GM19395 (cell line): ENCODE results near the gene RPS23.
A peak's percentile ranks its signal among the peaks of the same experiment; 100 is the strongest.
"Not testable (repeated sequence)": the region's sequence is repeated elsewhere in the genome, so short reads cannot be mapped to it uniquely, and the experiment has no call there.

Experiments
- ATAC-seq: cut with Tn5 transposase; IDR thresholded peaks from one replicate; pipeline ENCODE4 v1.9.1; 2021; ENCODE audit warnings: mild to moderate bottlenecking, moderate library complexity; ENCODE audit not compliant: unreplicated experiment

RPS23 gene

DNA sequence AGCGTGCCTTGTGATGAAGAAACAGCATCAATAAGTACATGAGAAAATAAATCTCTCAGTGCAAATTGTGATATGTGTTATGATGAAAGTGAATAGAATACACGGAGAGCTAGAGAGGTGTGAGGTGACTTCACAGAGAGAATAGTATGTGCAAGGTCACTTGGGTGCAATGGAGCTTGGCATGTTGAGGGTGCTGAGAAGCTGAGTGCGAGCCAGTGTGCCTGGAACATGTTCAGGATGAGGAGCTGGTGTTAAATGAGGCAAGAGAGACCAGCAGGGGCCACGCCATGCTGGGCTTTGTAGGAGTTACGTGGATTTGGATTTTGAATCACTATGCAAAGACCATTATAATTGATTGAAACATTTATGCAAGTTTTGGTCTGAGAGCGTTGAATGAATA, 12.8 kb upstream of the RPS23 start:
- no peak for ATAC-seq

DNA sequence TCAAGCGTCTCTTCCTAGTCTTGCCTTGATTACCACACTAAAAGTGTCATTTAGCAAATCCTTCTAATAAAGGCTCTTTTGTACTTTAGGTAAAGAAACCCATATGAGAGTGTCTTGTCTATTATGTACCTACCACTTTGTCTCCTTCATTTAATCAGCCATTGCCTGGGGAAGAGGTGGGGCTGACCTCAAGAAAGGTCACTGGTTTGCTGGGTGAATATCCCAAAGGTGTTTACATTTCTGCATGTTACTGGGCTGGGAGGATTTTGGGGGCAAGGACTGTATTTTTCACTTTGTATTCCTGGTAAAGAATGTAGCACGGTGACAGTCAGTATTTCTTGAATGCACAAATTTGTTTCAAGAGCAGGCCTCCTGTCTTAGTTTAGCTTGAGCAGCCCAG, 11.9 kb upstream of the RPS23 start:
- ATAC-seq = no peak

DNA sequence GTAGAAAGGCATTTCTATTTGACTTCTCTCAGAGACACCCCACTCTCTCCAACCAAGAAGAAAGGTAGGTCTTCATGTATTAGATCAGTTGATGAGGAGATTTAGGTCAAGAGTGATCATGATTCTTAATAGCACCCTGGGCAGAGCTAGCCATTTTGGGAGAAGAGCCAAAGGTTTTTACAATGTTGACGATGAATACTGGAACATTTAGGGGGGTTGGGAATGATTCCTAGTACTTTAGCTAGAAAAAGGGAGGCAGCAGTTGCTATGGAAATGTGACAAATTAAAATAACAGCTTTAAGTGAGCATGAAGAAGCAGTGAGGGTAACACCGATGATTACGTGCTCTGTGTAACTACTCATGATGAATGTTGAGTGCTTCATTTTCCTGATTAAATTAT, 9.5 kb upstream of the RPS23 start:
- no peak for ATAC-seq

DNA sequence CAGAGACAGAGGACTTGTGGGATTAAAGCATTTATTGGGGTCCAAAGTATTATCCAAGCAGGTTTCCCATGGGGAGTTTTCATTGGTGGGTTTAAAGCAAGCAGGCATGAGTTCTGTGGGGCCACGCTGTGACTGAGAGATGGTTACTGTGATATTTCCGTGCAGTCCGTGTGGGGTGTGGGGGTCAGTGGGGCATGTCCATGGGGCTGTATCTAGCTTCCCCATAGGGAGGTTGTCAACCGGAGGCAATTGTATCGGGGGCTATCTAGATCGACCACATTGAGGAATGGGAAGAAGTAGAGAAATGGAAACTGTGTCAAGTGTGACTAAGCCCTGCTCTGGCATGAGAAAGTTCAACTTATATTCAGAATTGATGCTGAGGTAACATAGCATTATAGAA, 7.1 kb upstream of the RPS23 start:
- no peak for ATAC-seq

DNA sequence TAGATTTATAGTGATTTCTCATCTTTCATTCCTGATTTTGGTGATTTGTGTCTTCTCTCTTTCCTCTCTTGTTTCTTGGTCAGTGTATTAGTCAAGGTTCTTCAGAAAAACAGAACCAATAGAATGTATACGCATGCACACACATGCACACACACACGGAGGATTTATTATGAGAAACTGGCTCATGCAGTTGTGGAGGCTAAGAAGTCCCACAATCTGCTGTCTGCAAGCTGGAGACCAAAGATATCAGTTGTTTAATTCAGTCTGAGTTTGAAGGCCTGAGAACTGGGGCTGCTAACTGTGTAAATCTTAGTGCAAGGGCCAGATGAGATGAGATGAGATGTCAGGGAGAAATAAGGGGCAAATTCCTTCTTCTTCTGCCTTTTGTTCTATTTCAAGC, 5.7 kb upstream of the RPS23 start:
- no peak for ATAC-seq

DNA sequence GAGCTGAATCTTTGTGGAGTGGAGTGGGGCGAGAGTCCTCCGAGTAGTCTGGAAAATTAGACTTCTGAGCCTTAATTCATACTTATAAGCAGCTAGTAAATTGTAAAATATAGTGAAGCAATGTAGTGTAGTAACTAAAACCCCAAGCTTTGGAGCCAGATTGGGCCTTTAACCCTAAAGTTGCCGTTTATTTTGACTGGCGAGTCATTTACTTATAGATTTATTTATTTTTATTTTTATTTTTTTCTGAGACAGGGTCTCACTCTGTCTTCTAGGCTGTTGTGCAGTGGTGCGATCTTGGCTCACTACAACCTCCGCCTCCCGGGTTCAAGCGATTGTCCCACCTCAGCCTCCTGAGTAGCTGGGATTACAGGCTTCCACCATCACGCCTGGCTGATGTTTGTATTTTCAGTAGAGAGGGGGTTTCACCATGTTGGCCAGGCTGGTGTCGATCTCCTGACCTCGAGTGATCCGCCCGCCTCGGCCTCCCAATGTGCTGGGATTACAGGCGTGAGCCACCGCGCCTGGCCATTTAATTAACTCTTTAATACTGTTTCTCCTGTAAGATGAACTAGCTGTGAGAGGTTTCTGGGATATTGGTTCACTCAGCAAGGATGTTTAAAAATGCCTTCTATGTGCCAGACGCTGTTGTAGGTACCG, 687 bp upstream of the RPS23 start:
- no peak for ATAC-seq

DNA sequence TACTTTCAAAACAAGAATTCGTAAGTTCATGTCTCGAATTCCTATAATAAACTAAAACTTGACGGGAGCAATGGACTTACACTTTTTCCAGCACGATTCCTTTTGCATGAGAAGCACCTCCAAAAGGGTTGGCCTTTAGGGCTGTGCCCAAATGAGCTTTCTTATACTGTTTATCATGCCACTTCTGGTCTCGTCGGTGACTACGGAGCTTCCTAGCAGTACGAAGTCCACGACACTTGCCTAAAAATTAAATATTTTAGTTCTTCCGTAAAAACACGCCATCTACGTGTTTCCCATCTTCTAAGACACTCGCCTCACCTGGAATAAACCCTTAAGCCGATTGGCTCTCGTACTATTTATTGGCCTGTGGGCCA, 554 bp downstream of the RPS23 start:
- peak; percentile 5 for ATAC-seq

DNA sequence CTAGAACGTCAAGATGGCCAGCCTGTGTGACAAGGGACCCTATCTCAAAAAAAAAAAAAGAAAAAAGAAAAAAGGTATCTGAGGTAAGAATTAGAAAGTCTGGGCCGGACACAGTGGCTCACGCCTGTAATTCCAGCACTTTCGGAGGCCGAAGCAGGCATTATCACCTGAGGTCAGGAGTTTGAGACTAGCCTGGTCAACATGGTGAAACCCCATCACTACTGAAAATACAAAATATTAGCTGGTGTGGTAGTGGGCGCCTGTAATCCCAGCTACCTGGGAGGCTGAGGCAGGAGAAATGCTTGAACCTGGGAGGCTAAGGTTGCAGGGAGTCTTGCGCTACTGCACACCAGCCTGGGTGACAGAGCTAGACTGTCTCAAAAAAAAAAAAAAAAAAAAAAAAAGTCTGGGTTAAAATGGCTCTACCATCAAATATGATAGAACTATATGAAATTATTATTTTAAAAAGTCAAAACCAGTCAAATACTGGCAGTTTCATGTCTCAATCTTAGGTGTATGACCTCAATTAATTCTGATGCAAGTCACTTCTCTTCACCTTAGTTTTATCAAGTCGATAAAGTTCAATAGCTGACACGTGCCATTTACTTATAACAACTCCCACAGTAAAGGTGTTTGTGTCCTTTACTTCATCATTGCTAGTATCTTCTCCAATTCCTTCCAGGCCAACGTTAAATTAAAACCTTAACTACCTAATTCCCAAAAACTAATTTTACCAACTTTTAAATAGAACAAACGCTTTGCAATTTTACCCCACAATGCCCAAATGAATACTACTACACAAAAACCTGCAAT, 1.1 kb downstream of the RPS23 start:
- ATAC-seq = no peak

DNA sequence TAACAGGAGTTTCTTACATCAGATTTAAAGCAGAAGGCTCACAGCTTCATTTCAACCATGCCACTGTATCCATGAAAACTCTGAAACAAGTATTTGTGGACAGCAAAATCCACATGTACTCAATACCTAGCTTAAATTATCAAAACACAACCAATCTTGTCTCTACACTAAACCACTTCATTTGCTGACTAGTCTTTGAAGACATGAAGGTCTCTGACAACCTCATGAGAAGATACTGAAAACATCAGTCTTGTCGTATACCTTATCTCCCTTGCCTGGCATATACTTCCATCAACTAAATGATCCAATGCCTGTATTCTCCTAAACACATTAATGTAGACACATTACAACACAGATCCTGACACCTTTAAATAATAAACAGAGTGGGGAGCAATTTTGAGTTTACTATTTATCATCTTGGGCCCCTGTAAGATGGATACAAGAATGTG, 2.9 kb downstream of the RPS23 start:
- no peak for ATAC-seq

DNA sequence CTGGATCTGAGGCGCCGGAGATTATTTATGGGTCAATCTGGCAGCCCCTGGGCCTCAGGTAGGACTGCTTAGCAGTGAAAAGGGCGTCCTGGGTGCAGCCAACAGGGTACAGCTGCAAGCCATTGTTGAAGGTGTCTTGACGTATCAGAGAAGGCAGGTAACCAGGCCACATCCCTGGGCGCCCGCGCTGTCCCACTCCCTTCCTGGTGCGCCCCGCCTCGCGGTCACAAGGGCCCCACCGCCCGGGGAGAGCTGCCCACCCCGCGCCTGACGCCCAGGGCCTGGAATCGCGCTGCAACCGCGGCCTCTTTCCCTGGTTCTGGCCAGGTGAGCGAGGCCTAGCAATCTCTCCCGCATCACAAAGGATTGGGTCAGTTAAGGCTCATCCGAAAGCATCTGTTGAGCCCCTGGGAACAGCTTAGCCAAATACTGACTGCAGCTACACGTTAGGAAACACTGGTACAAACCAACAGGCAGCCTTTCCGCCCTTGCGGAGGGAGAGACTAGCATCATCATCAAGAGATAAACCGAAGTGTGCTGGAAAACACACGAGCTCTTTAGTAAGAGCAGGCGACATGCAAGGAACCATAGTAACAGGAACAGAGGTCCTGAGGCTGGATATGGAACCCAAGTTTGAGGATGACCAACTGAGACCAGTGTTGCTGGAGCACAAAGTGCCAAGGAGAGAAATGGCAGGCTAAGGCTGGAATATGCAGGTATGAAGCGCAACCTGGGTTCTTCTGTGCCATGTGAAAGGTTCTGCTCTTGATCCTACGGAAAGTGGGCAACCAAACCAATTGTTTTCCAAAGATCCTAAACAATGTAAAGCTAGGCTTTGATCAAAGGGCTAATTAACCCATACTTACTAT, 3.6 kb downstream of the RPS23 start:
- ATAC-seq = no peak

DNA sequence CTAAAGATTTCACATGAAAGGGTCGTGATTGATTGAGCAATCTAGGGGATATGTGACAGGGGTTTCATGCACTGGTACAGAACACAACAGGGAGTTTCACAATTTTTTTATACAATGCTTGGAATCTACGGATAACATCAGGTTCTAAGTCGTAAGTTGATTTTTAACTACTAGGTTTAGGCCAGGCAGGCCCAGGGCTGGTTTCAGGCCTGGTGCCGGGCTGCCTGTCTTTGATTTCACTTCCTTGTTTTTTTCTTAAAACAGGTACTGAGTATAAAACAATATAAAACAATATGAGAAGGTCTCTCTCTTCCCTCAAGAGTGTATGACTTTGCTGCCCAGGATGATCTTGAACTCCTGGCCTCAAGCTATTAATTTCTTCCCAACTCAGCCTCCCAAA, 4.7 kb downstream of the RPS23 start:
- not testable (repeated sequence) for ATAC-seq

DNA sequence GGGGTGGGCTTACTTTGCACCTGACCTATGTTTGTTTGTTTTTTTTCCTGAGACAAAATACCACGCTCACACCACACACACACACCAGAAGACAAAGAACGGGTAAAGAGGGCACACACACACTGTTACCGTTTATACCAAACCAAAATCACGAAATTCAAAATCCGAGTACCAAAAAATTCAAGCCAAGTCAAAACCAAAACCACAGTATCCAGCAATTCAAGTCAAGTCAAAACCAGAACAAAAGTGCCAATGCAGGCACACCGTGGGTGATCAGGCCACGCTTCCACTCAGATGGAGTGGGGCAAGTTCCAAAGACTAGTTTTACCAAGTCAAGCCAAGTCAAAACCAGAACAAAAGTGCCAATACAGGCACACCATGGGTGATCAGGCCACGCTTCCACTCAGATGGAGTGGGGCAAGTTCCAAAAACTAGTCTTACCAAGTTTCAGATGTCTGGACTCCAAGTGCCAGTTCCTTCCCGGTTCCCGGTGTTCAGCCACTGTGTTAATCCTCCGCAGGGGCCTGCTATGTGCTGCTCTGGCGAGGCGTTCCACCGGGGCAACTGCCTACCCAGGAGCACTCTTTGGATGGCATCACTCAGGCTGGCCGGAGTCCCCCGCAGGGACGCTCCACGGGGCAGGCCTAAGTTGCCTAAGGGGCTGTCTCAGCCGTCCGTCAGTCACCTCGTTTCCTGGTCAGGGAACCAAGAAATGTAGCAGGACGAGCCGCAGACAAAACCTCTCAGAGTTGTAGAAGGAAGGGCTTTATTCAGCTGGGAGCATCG, 5.4 kb downstream of the RPS23 start:
- ATAC-seq = not testable (repeated sequence)

DNA sequence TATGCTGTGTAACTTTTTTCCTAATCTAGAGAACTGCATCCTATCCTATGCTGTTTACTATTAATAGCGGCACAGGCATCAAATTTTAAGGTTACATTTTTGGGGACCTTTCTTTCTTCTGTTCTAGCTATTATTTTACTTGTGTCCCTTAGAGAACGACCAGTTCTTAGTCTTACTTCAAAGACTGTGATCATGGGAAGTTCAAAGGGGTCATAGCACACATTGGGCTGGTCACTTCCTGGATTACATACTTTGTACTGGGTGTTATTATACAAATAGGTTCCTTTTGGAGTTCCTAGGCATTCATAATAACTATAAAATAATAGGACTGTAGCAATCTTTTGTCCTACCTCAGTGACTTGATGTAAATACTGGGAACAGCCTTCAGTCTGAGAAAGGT, 8.8 kb downstream of the RPS23 start:
- not testable (repeated sequence) for ATAC-seq

DNA sequence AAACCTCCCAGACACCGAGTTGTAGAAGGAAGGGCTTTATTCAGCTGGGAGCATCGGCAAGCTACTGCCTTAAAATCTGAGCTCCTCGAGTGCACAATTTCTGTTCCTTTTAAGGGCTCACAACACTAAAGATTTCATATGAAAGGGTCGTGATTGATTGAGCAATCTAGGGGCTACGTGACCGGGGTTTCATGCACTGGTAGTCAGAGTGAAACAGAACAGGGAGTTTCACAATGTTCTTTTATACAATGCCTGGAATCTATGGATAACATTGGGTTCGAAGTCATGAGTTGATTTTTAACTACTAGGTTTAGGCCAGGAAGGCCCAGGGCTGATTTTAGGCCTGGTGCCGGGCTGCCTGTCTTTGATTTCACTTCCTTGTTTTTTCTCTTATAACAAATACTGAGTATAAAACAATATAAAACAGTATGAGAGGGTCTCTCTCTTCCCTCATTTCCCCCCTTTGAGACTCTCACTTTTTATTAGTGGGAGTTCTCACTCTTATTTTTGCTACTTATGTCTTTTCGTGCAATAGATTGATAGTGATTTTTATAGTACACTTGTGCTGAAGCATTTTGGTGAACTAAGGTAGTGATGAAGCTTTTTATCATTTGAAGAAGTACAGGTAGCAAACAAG, 10.7 kb downstream of the RPS23 start:
- ATAC-seq = not testable (repeated sequence)

DNA sequence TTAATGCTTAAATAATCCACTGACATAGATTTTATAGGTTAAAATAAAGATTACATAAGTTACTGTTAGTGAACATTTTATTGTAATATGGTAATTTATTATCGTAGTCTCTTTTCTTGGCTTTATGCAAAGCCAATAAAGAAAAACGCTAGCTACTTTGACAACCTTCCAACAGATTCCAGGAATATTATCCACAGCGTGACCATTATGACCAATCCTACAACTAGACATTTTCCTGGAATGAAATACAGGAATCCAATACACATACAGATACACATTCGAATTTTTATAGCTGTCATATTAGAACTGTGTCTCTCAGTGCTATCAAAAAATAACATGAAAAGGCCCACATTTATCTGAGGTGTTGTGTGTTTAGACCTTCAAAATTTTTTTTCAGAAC, 13.1 kb downstream of the RPS23 start:
- no peak for ATAC-seq

DNA sequence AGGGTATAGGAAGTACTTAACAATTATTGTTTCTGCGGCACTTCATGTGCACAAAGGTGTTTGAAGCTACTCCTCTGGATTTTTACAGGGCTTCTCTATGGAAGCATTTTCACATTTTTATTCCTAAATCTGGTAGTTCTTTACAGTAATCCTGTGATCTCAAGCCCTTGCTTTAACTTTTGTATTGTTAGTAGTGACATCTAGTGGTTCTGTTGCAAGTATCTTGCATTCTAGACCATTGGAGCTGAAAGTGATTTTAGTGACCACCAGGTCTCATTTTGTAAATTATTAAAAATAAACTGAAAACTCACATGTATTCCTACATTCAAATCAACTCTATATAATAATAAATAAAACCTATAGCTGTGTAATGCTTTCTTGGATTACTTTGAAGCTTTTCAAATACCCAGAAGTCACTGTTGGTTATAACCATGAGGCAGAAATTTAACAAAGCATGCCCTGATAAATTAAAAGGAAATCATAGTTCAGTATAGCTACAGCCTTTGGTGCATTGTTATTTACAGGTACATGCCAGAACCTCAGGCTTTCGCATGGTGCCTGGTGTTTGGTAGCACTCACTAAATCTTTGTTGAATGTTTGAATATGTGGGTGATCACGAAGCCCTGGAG, 18.9 kb downstream of the RPS23 start:
- ATAC-seq = peak; percentile 58

DNA sequence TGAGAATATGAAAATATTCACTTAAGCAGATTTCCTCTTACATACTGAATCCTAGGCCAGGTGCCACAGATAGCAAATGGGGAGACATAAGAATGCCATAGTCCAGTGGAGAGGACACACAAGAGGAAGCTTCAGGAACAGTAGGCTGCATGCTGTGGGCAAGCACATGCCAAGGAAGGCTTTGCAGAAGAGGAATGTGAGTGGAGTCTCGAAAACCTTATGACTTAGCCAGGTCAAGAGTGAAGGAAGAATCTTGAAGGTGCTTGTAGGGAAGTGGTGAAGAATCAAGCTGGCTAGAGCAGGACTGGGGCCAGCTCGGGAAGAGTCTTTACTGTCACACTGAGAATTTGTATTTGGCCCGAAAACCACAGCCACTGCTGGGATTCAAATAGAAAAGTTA, 20.4 kb downstream of the RPS23 start:
- ATAC-seq = no peak

DNA sequence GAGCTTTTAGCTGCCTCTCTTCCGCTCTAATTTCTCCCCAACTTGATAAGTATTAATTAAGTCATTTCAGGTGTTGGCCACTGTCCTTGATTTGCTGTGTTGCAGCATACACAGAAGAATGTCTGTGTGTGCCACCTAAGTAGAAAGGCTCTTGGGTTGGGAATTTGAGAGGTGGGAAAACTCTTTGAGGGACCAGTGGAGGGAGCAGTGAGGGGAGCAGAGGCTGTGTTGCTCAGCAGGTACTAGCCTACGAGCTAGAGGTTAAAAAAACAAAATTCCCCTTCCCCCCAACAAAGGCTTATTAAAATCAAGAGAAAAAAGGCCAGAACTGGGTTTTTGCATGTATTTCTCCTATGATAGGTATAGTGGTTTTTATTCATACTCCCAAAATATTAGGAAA, 20.9 kb downstream of the RPS23 start:
- ATAC-seq = no peak

DNA sequence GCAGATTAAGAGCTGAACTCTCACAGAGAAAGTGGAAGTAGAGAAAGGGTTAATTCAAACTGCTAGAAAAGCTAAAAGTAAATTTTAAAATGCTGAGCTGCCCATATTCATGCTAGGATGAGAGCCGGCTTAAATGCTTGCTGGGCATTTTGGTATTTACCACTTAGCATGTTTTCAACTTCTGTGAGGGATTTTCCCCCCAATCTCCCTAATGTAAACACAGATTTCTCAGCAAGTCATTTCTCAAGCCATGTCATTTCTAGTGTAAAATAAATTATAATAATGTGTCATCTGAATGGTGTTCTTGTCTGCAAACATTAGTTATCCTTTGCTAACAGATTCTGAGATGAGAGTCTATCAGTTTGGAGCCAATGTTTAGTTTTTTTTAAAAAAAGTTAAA, 22.3 kb downstream of the RPS23 start:
- ATAC-seq = no peak

DNA sequence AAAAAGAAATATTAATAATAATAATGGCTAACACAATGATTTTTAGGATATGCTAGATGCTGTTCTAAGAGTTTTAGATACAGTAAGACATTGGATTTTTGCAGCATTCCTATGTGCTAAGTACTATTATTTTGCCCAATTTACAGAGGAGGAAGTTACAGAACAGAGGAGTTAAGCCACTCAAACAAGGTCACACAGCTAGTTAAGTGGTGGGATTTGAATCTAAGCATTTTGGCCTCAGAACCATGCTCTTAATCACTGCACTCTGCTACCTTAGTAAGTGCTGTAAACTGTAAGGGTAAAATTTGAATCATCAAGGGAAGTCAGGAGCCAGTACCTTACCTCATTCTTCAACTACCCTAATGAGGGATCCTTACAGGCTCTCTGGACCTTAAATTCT, 25.4 kb downstream of the RPS23 start:
- no peak for ATAC-seq
